Ishikawa (cell line): ENCODE results near the gene USP8.

Experiments
- CEBPB ChIP-seq: IDR thresholded peaks from 2 replicates; pipeline ENCODE4 v1.6.1; 2012
- CREB1 ChIP-seq: IDR thresholded peaks from 2 replicates; pipeline ENCODE4 v1.6.1; 2012; ENCODE audit warnings: low read depth
- EGR1 ChIP-seq: IDR thresholded peaks from 2 replicates; pipeline ENCODE4 v1.6.1; 2012
- EP300 ChIP-seq: IDR thresholded peaks from 2 replicates; pipeline ENCODE4 v1.6.1; 2012; ENCODE audit warnings: borderline replicate concordance
- FOXM1 ChIP-seq: IDR thresholded peaks from 2 replicates; pipeline ENCODE4 v1.6.1; 2012; ENCODE audit warnings: low read depth, borderline replicate concordance
- NFIC ChIP-seq: IDR thresholded peaks from 2 replicates; pipeline ENCODE4 v1.6.1; 2012
- RAD21 ChIP-seq: IDR thresholded peaks from 2 replicates; pipeline ENCODE4 v1.6.1; 2012; ENCODE audit warnings: low read depth
- REST ChIP-seq: IDR thresholded peaks from 2 replicates; pipeline ENCODE4 v1.6.1; 2012; ENCODE audit warnings: low read depth, mild to moderate bottlenecking
- TAF1 ChIP-seq: IDR thresholded peaks from 2 replicates; pipeline ENCODE4 v1.6.1; 2012; ENCODE audit warnings: low read depth, mild to moderate bottlenecking
- TCF12 ChIP-seq: IDR thresholded peaks from 2 replicates; pipeline ENCODE4 v1.6.1; 2012; ENCODE audit warnings: low read depth
- TEAD4 ChIP-seq: IDR thresholded peaks from 2 replicates; pipeline ENCODE4 v1.6.1; 2012
- YY1 ChIP-seq: IDR thresholded peaks from 2 replicates; pipeline ENCODE4 v1.6.1; 2012; ENCODE audit warnings: low read depth
- TF ChIP-seq, protein P1 (sequence below): IDR thresholded peaks from 2 replicates; pipeline ENCODE4 v1.6.1; 2012
- TF ChIP-seq, protein P2 (sequence below): IDR thresholded peaks from 2 replicates; pipeline ENCODE4 v1.6.1; 2012

DNA sequence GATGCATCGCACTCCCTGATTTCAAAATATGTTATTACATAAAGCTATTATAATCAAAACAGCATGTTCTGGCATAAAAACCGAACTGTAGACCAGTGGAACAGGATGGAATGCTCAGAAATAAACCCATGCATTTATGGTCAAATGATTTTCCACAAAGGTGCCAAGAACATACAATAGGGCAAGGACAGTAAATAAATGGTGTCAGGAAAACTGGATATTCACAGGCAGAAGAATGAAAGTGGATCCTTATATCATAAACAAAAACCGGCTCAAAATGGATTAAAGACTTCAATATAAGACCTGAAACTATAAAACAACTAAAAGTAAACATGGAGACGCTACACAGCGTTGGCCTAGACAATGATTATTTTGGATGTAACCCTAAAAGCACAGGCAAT, 99.6 kb downstream of the USP8 start:
- no peak for TF ChIP-seq TCF12
- TF ChIP-seq, protein P1, sequence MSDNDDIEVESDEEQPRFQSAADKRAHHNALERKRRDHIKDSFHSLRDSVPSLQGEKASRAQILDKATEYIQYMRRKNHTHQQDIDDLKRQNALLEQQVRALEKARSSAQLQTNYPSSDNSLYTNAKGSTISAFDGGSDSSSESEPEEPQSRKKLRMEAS = no peak
- TF ChIP-seq RAD21 = no peak
- TF ChIP-seq FOXM1 = no peak
- TF ChIP-seq EP300 = no peak
- no peak for TF ChIP-seq REST
- TF ChIP-seq, protein P2, sequence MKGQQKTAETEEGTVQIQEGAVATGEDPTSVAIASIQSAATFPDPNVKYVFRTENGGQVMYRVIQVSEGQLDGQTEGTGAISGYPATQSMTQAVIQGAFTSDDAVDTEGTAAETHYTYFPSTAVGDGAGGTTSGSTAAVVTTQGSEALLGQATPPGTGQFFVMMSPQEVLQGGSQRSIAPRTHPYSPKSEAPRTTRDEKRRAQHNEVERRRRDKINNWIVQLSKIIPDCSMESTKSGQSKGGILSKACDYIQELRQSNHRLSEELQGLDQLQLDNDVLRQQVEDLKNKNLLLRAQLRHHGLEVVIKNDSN = no peak
- TF ChIP-seq YY1 = no peak
- no peak for TF ChIP-seq EGR1
- no peak for TF ChIP-seq CEBPB
- TF ChIP-seq TEAD4 = no peak
- TF ChIP-seq CREB1 = no peak
- TF ChIP-seq TAF1 = no peak
- no peak for TF ChIP-seq NFIC
